ENCODE results near the gene GGACT.

- no peak for TF ChIP-seq CTCF (IDR thresholded peaks at IDR 0.05)
- no peak for TF ChIP-seq POLR2A (IDR thresholded peaks at IDR 0.05)
- no peak for TF ChIP-seq POLR2AphosphoS5 (IDR thresholded peaks at IDR 0.05)
These were observed 41.7 kb downstream of the GGACT start for GRCh38 chr13:100546713-100547405.
